Raji (cell line): ENCODE results near the gene IRF7.

ENCODE experiments used
- POLR2A ChIP-seq: IDR thresholded peaks from 2 replicates; pipeline ENCODE4 v1.6.1; 2011; ENCODE audit warnings: low read depth, low read length, control low read depth; ENCODE audit not compliant: insufficient read depth

IRF7 gene

DNA sequence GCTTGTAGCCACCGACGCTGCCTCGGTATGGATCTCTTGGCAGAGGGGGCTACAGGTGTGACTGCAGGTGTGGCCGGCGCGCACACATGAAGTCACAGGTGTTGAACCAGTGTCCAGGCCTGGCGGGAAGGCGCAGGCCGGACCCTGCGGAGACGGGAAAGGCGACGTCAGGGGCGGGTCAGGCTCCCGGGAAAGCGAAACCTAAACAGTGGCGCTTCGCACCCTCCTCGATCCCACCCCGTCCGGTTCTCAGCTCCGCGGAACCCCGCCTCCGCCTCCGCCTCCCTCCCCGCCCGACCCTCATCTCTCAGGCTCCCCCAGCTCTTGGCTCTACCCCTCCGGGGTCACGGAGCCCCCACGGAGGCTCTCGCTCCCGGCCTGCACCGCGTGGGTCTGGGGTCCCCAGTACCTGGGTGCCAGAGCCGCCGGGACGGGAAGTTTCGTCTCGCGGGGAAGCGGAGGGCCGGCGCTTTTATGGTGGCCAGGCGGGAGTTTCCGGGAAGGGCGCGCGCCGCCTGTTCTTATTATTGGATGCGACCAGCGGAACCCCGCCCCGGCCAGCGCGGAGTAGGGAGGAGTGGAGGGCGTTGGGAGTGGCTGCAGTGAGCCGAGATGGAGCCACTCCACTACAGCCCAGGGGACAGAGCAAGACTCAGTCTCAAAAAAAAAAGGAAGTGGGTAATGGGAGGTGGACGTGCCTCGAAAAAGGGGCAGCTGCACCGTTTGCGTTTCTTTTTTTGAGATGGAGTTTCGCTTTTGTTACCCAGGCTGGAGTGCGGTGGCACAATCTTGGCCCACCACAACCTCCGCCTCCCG, at the start of gene IRF7:
TSS of gene IRF7 (minus strand) at position 447 of the 816 bp plus-strand sequence. CDS start 586 bp downstream, outside the sequence.
- TF ChIP-seq POLR2A: peak; percentile 69

DNA sequence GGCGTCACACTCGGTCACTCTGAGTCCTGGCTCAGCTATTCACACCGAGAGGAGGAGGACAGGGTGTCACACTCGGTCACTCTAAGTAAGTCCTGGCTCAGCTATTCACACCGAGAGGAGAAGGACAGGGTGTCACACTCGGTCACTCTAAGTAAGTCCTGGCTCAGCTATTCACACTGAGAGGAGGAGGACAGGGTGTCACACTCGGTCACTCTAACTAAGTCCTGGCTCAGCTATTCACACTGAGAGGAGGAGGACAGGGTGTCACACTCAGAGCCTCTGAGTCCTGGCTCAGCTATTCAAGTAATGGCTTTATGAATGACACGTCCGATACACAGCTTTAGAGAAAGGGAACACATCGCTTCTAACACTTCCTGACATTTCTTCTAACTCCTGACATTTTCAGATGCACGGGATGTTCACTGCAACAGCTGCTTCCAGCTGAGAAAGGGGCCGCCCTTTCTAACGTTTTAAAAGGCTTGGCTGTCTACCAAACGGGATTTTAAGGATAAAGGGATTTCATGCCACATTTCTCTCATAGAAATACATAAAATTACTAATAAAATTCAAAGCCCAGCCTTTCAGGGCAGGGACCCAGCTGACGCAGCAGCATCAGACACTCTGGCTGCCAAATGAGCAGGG, 49.4 kb upstream of the IRF7 start:
- TF ChIP-seq POLR2A: no peak

DNA sequence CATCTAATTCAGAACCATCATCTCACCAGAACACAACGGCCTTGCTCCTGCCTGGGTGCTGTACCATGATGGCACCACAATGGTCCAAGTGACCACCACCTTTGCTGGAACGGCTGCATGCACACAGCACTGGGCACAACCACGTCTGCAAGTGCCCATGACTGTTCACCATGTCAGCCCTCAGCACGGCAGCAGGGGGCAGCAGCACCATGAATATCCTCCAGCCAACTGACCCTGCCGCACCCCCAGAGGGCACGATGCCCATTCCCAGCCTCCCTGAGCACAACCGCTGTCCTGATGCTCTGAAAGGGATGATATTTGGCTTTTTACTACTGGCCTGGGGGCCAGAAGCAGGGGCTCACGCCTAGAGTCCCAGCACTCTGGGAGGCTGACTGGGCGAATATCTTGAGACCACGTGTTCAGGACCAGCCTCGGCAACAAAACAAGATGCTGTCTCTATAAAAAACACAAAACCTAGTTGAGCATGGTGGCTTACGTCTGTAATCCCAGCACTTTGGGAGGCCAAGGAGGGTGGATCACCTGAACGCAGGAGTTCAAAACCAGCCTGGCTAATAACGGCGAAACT, 47.0 kb upstream of the IRF7 start:
- no peak for TF ChIP-seq POLR2A

DNA sequence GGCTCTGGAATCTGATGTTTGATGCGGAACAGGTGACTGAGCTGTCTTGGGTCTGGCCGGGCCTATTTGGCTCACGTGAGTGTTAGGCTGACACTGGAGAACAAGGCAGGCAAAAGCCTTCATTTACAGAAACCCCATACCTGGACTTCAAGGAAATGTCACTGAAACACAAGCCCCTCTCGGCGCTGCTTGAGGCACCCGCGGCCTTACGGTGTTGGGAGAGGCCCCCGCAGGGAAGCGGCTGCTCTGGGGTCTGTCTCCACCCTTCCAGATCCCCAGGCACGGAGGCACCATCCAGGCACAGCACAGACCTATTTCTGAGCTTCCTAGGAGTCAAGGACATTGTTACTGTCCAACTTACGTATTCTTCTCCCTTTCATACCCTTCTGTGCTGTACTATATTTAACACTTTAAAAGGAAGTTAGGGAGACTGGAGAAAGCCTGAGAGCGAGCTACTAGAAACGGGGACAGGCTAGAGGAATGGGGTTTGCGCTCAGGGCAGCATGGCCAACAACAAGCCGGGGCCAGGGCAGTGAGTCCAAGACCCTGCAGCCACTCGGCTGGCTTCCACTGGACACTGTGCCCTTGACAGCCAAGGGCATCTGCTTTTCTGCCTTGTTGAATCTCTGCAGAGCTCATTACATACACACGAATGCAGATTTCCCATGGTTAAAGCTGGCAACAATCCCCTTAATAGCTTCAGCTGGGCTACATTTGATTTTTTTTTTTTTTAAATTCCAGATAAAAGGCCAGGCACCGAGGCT, 45.1 kb upstream of the IRF7 start:
- no peak for TF ChIP-seq POLR2A

DNA sequence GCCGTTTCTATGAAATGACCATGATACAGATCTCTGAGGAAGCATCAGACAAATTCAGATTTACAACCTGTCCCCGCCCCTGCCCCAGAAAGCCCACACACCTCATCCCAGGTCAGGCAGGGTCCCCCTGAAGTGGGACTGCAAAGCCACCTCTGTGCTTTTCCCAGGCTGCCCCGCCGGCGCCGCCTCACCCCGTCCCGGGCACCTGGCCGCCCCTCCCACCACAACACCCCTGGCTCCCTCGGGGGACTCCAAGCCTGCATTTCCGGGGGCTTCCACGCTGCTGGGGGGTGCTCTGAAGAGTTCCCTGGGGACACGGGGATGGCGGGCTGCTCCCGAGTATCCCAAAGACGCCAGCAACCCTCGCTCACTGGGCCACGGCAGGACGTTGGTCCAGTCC, 44.5 kb upstream of the IRF7 start:
- no peak for TF ChIP-seq POLR2A

DNA sequence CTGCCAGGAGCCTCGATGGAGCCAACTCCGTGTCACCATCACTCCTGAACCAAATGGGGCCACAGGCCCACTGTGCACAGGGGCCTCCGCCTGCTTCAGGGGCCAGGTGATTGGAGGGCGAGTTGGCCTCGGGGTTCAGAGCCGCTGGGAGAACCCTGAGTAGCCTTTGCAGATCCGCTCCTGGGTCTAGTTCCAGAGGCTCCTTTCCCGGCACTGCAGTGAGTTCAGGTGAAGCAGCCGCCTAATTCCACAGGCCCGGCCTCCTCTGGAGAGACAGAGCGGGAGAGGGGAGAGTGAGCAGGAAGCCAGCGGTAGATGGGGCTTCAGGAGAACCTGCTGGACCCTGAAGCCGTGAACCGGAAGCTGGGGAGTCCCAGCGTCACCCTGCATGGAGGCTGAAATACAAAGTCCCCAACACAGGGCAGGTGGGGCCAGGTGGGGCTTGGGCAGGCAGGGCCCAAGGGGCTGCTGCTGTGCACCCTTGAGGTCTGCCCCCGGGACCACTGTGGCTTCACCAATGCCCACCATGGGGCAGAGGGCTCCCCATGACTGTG, 43.9 kb upstream of the IRF7 start:
- TF ChIP-seq POLR2A: no peak

DNA sequence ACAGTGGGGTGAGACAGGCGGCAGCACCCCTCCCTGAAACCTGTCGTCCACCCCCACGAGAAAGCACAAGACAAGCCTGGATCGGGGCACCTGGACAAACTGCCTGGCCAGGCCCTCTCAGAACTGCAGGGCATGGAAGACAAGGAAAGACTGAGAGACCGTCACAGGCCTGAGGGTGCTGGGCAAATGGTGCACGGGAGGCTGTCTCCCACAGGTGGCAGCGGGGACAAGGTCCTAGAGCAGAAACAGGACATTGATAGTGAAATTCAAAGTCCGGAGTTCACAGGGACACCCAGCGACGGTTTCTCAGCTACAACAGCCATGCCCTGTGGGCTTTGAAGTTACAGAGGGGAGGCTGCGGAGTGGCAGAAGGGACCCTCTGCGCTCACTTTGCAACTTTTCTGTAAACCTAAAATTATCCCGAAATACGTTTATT, 42.0 kb upstream of the IRF7 start:
- TF ChIP-seq POLR2A: no peak

DNA sequence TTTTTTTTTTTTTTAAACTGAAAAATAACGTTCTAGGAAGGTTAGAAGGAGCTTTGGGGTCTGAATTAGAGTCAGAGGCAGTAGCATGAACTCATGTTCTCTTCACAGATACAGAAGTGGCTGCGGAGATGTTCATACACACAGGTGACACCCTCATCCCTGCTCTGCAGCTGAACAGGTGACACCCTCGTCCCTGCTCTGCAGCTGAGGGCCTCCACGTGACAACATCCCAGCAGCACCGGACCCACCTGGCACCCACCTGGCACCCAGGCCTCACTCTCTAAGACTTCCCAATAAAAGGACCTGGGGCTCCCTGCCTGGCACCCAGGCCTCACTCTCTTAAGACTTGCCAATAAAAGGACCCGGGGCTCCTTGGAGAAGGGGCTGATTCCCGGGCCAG, 41.1 kb upstream of the IRF7 start:
- TF ChIP-seq POLR2A: no peak

DNA sequence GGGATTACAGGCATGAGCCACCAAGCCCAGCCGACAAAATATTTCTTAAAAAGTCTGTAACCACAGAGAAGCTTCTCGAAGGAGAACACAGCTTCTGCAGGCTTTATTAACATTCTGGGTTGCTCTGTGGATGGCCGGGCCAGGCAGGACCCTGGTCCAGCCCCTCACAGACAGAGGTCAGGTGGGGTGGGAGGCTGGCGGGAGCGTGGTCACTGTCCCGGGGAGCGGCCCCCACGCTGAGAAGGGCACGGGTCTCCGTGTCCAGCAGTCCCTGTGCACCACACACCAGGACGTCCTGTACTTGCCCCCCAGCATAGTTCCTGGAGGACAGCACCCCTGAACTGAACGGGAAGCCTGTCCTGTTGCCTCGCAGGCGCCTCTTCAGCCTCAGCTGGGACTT, 40.7 kb upstream of the IRF7 start:
- no peak for TF ChIP-seq POLR2A

DNA sequence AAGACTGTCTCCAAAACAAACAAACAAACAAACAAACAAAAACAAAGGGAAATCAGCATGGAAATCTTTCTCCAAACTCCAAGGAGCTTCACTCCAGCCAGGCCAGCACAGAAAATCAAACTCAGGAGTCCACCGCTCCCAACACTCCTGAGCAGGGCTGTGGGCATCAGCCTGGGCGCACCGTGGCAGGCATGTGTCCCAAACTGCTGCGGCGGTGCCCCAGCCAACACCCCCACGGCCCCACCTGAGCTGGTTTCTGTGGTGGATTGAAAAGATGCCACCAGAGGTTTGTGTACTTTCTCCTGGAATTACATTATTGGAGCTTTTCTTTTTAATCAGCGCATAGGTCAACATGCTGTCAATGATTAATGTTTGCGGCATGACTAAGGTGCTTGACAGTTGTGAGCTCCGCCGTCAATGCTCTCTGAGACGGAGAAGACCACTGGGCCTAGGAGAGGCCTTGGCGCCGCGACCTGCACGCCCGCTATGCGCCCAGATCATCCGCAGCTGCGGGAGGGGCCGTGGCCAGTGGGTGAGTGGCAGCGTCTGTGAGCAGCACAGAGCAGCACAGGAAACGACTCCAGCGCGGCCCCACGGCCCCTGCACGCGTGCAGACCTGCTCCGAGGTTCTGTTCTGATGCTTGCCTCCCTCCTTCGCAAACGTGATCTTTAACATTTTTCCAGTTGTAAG, 39.4 kb upstream of the IRF7 start:
- no peak for TF ChIP-seq POLR2A

DNA sequence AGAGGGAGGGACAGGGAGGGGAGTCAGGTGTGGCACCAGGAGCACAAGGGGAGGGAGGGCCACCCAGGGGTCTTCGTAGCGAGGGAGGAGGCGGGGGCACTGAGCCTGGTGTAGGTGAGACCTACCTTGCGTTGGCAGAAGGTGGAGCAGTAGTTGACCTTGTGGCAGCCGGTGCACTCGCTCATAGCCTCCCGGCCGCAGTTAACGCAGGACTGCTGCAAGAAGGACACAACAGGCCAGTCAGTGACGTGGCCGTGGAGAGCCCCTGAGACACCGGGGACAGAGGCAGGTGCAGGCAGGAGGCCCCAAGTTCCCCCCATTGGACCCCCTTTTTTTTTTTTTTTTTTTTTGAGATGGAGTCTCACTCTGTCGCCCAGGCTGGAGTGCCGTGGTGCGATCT, 38.1 kb upstream of the IRF7 start:
- no peak for TF ChIP-seq POLR2A

DNA sequence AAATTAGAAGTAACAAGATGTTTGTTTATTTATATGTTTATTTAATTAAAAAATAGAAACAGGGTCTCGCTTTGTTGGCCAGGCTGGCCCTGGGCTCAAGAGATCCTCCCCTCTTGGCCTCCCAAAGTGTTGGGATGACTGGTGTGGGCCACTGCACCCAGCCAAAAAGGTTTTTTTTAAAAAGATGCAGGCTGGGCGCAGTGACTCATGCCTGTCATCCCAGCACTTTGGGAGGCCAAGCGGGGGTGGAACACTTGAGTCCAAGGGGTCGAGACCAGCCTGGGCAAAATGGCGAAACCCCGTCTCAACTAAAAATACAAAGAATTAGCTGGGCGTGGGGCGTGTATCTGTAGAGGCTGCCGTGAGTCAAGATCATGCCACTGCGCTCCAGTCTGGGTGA, 34.7 kb upstream of the IRF7 start:
- no peak for TF ChIP-seq POLR2A

DNA sequence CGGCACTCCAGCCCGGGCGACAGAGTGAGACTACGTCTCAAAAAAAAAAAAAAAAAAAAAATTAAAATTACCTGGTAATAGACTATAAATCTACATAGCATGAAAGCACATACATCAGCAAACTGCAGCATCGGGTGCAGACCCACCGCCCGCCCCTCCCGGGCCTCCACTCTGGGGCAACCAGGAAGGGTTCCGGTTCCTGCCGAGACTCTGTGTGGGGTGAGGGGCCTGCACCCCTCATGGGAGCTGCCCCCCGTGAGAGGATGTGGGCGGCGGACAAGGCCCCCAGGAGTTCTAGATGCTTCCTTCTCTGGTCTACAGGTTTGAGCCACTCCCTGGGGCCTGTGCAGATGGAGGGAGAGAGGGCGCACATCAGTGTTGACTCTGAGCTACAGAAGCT, 30.5 kb upstream of the IRF7 start:
- no peak for TF ChIP-seq POLR2A

DNA sequence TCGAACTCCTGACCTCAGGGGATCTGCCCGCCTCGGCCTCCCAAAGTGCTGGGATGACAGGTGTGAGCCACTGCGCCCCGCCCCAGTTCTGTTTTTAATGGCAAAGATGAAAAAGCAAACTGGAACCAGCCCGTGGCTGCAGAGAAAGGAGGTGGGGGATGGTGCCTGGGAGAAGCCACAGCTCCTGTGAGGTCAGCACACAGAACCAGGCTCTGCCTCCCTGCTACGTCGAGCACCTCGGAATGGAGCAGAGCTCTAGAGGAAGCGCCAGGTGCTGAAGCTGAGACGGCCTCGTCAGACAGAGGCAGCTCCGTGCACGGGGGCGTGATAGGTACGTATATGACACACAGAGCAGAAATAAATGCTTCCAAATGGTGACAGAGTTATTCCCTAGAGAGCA, 29.8 kb upstream of the IRF7 start:
- TF ChIP-seq POLR2A: no peak
